HL-60/S4 (cell line): Measurements from ENCODE around the gene DNAJC13.

Experiments used
- in situ Hi-C: fragments of 300-500 bp; cut with MboI; formaldehyde crosslinking; loops from 2 replicates; pipeline ENCODE4 v1.14.3; 2022; ENCODE audit warnings: low sequenced_read_pairs

DNAJC13 gene

GRCh38 chr3:132570016-132570415 lies 152.7 kb downstream of the DNAJC13 start:
- in situ Hi-C loops: no loop called here

- in situ Hi-C loops: no loop called here
Observed at GRCh38 chr3:132573797-132574211, 156.5 kb downstream of the DNAJC13 start.

GRCh38 chr3:132587401-132587800 lies 170.1 kb downstream of the DNAJC13 start:
- in situ Hi-C loops: no loop called here
